ENCODE measurements around the gene PEX3. TPM values are rescaled to one million over a fixed set of nuclear protein-coding genes. Genes with fewer than 3 reads are reported as not detected.

The PEX3 gene
- total and polyA plus RNA-seq, 2 of the 4 experiments (the other 2 are of a cell fraction), result 13.3 to 13.7 TPM

- CTCF ChIA-PET, result no interaction called here
- H3K79me1 ChIP-seq (ENCODE audit: low read depth in 1 of 2, low read length in 2 of 2), result no peaks in the 10 kb centered on the region
- H4K5ac ChIP-seq (ENCODE audit: low read depth, low read length), result no peak overlapping the region
- dilution Hi-C loops (cut with HindIII; ENCODE audit: low sequenced_read_pairs, unreplicated experiment), result no loop called here
- ATAC-seq (ENCODE audit: low read depth) (no peak), DNase-seq (no peak)
- H2BK120ac ChIP-seq (ENCODE audit: low read depth, low read length), result no peak overlapping the region
- no peak overlapping the region for H3K9ac ChIP-seq (ENCODE audit: low read depth, low read length)
- no peak overlapping the region for H4K91ac ChIP-seq (ENCODE audit: insufficient read depth, low read depth, low read length)
- no peaks in the 10 kb centered on the region for H3K27me3 ChIP-seq (ENCODE audit: control insufficient read depth, insufficient read depth, low read length)
- H3K9me3 ChIP-seq (ENCODE audit: control insufficient read depth, insufficient read depth, low read length), result no peaks in the 10 kb centered on the region
- no peak overlapping the region for H3K56ac ChIP-seq (ENCODE audit: extremely low read depth, insufficient read depth, low read length)
- no peaks in the 10 kb centered on the region for H3K9me1 ChIP-seq (ENCODE audit: insufficient read depth, low read length)
- no peak overlapping the region for H2BK5ac ChIP-seq (ENCODE audit: low read depth, low read length, poor library complexity, severe bottlenecking)
- TF ChIP-seq NFE2L2 (IDR thresholded peaks at IDR 0.05; ENCODE audit: low read depth, low read length) (no peak), MAZ (IDR thresholded peaks at IDR 0.05; ENCODE audit: borderline replicate concordance, low read depth, low read length) (no peak), CTCF (conservative IDR thresholded peaks at IDR 0.05; ENCODE audit: low read depth, low read length) (no peak), RFX5 (IDR thresholded peaks at IDR 0.05; ENCODE audit: low read depth, low read length) (no peak), FOS (IDR thresholded peaks at IDR 0.05; ENCODE audit: low read depth, low read length) (no peak), SMC3 (IDR thresholded peaks at IDR 0.05; ENCODE audit: low read depth, low read length) (no peak), RCOR1 (IDR thresholded peaks at IDR 0.05; ENCODE audit: insufficient replicate concordance, low read length) (no peak), BHLHE40 (IDR thresholded peaks at IDR 0.05; ENCODE audit: low read depth, low read length) (no peak), MXI1 (IDR thresholded peaks at IDR 0.05; ENCODE audit: borderline replicate concordance, low read depth, low read length) (no peak), POLR2A (IDR thresholded peaks at IDR 0.05; ENCODE audit: low read depth, low read length) (no peak), CHD1 (IDR thresholded peaks at IDR 0.05; ENCODE audit: low read depth, low read length) (no peak), RAD21 (IDR thresholded peaks at IDR 0.05; ENCODE audit: low read length) (no peak), MAFK (IDR thresholded peaks at IDR 0.05; ENCODE audit: low read depth, low read length) (no peak), CEBPB (IDR thresholded peaks at IDR 0.05; ENCODE audit: low read depth, low read length) (no peak)
- TF ChIP-seq, protein P1, sequence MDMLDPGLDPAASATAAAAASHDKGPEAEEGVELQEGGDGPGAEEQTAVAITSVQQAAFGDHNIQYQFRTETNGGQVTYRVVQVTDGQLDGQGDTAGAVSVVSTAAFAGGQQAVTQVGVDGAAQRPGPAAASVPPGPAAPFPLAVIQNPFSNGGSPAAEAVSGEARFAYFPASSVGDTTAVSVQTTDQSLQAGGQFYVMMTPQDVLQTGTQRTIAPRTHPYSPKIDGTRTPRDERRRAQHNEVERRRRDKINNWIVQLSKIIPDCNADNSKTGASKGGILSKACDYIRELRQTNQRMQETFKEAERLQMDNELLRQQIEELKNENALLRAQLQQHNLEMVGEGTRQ (IDR thresholded peaks at IDR 0.05; ENCODE audit: low read depth, low read length), result no peak
- TF ChIP-seq, protein P2, sequence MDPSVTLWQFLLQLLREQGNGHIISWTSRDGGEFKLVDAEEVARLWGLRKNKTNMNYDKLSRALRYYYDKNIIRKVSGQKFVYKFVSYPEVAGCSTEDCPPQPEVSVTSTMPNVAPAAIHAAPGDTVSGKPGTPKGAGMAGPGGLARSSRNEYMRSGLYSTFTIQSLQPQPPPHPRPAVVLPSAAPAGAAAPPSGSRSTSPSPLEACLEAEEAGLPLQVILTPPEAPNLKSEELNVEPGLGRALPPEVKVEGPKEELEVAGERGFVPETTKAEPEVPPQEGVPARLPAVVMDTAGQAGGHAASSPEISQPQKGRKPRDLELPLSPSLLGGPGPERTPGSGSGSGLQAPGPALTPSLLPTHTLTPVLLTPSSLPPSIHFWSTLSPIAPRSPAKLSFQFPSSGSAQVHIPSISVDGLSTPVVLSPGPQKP (IDR thresholded peaks at IDR 0.05; ENCODE audit: borderline replicate concordance, low read depth, low read length), result no peak
- H3K4ac ChIP-seq (ENCODE audit: low read depth, low read length), result no peak overlapping the region
- in situ Hi-C loops (cut with MboI; ENCODE audit: low sequenced_read_pairs), result no loop called here
- no peaks in the 10 kb centered on the region; the same call in 1 of the 2 replicates for H3K4me1 ChIP-seq (ENCODE audit: control insufficient read depth, insufficient read depth, low read length)
- H4K8ac ChIP-seq (ENCODE audit: low read depth in 2 of 2, low read length in 2 of 2), result no peak overlapping the region
- no TSS peak for BruUV-seq (replicated peaks)
- no peak overlapping the region for H3K23ac ChIP-seq (ENCODE audit: low read depth, low read length)
- POLR2A ChIA-PET (ENCODE audit: unreplicated experiment), result no interaction called here
- no peak overlapping the region for H3K4me2 ChIP-seq (ENCODE audit: low read depth, low read length)
- H3K27ac ChIP-seq (ENCODE audit: insufficient read depth, low read length), result no peak overlapping the region
- H2AK5ac ChIP-seq (ENCODE audit: low read depth, low read length), result no peak overlapping the region
- no peak overlapping the region for H3K14ac ChIP-seq (replicated peaks; ENCODE audit: low read depth, low read length)
- H2AK9ac ChIP-seq (replicated peaks; ENCODE audit: low read depth, low read length, poor library complexity), result no peak overlapping the region
- no peak overlapping the region for H3K18ac ChIP-seq (ENCODE audit: low read depth, low read length)
- WGBS, 2 experiments (ENCODE audit: extremely low coverage in 2 of 2, insufficient read length in 1 of 2), result 100% methylated on average over 1 of the region's 3 CpGs; no CpG with 5 or more reads in 1 of the 2 experiments
- no peak overlapping the region for H2AFZ ChIP-seq (replicated peaks; ENCODE audit: low read length, poor library complexity)
- H3K4me3 ChIP-seq (ENCODE audit: insufficient read depth, low read depth, low read length), result no peak overlapping the region
- H4K20me1 ChIP-seq (ENCODE audit: insufficient read depth, low read length), result no peaks in the 10 kb centered on the region
- no peaks in the 10 kb centered on the region for H3K36me3 ChIP-seq (ENCODE audit: control insufficient read depth, insufficient read depth, low read length)
- H2BK15ac ChIP-seq (ENCODE audit: low read depth, low read length), result no peak overlapping the region
- no peak overlapping the region for H2BK20ac ChIP-seq (ENCODE audit: low read depth, low read length)
- intact Hi-C loops (cut with micrococcal nuclease), result no loop called here
These were observed 43.9 kb upstream of the PEX3 start for GRCh38 chr6:143406673-143407072.
